Ascending aorta (tissue), 2 donors: ENCODE results near the gene KCTD20. TPM values are rescaled to one million over a fixed set of nuclear protein-coding genes. Genes with fewer than 3 reads are reported as not detected.

ENCODE experiments used
- DNase-seq, 2 donors: peaks; one replicate each; pipeline ENCODE4 v3.0.0-alpha.2; 2019; ENCODE audit warnings: low spot score in 2 of 2
- H3K27ac ChIP-seq, 2 donors: fragments of 200-600 bp; sonication (generic); one replicate each; pipeline ENCODE4 v1.5.1; 2016 to 2017; ENCODE audit warnings: mild to moderate bottlenecking in 1 of 2
- H3K27me3 ChIP-seq: fragments of 200-600 bp; sonication (generic); one replicate; pipeline ENCODE4 v1.5.1; 2017
- H3K36me3 ChIP-seq, 2 donors: fragments of 200-600 bp; sonication (generic); one replicate each; pipeline ENCODE4 v1.5.1; 2016
- H3K4me1 ChIP-seq, 2 donors: fragments of 200-600 bp; sonication (generic); one replicate each; pipeline ENCODE4 v1.5.1; 2016 to 2017; ENCODE audit warnings: mild to moderate bottlenecking in 1 of 2
- H3K4me3 ChIP-seq, 2 donors: fragments of 200-600 bp; sonication (generic); one replicate each; pipeline ENCODE4 v1.5.1; 2016 to 2017; ENCODE audit warnings: mild to moderate bottlenecking in 1 of 2
- H3K9me3 ChIP-seq, 2 donors: fragments of 200-600 bp; sonication (generic); one replicate each; pipeline ENCODE4 v1.5.1; 2016
- intact Hi-C: fragments of 100-400 bp; cut with DNase I; formaldehyde crosslinking; loops from one replicate; pipeline ENCODE4 v1.15.1; 2023
- total RNA-seq: library from RNA; depleted of rRNA; stranded (reverse); fragments of >200 nt; gene quantifications from one replicate; pipeline ENCODE4 v1.1.0, GENCODE V29; 2016
- TF ChIP-seq, protein P1 (sequence below), 3 experiments: fragments of 200-600 bp in 2 of 3; fragments of 450-650 bp in 1 of 3; sonication (generic) in 2 of 3; IDR thresholded peaks; one replicate each; pipeline ENCODE4 v1.5.1; 2016 to 2019; ENCODE audit warnings: antibody characterized with exemption in 3 of 3, mild to moderate bottlenecking in 1 of 3, moderate library complexity in 1 of 3

KCTD20 gene
- total RNA-seq, 1 donor from 2014 or later: 71.5 TPM

DNA sequence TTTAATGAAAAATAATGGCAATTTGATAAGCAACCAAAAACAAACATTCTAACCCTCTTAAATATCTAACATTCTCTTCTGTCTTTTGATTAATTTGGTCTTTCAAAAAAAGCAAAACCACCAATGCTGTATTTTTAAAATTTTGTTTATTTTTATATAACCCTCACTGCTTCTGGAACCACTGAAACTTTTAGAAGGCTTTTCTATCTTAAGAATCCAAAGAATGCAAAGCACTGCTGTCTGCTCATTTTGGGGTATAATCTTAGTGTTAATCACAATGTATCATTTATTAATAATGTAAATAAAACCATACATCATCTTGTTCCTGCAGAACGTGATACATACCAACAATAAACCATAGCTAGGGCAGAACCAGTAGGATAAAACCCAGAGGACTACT is 90.5 kb downstream of the KCTD20 start:
- TF ChIP-seq, protein P1, sequence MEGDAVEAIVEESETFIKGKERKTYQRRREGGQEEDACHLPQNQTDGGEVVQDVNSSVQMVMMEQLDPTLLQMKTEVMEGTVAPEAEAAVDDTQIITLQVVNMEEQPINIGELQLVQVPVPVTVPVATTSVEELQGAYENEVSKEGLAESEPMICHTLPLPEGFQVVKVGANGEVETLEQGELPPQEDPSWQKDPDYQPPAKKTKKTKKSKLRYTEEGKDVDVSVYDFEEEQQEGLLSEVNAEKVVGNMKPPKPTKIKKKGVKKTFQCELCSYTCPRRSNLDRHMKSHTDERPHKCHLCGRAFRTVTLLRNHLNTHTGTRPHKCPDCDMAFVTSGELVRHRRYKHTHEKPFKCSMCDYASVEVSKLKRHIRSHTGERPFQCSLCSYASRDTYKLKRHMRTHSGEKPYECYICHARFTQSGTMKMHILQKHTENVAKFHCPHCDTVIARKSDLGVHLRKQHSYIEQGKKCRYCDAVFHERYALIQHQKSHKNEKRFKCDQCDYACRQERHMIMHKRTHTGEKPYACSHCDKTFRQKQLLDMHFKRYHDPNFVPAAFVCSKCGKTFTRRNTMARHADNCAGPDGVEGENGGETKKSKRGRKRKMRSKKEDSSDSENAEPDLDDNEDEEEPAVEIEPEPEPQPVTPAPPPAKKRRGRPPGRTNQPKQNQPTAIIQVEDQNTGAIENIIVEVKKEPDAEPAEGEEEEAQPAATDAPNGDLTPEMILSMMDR (IDR thresholded peaks at IDR 0.05): no peak
- Histone ChIP-seq H3K27me3 (no peaks in the 10 kb centered on the region), H3K9me3 (no peaks in the 10 kb centered on the region), H3K36me3 (peaks cover 13 to 24% of the 10 kb centered on the region in 2 donors), H3K4me3 (no peak overlapping the region), H3K4me1 (no peaks in the 10 kb centered on the region), H3K27ac (no peak overlapping the region)
- DNase-seq: no peak
- intact Hi-C loops: no loop called here

DNA sequence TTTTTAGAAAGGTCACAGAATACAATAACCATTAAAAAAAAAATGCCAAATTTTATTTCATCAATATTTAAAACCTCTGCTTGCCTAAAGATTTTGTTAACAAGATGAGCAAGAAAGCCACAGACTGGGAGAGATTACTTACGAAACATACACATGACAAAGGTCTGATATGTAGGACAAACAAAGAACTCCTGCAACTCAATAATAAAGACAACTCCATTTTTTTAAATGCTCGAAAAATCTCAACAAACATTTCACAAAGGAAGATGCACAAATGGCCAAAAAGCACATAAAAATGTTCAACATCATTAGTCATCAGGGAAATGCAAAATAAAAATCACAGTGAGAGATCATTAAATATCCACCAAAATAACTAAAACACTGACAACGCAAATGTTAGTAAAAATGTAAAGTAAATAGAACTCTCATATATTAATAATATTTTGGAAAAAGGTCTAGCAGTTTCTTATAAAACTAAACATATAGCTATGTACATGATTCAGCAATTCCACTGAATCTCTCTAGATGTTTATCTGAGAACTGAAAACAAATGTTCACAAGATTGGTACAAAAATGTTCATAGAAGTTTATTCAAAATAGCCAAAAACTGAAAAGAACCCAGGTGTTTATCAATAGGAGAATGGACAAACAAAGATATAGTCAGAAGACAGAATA is 94.2 kb downstream of the KCTD20 start:
- H3K36me3 ChIP-seq: peaks cover 16 to 54% of the 10 kb centered on the region in 2 donors
- H3K4me3 ChIP-seq: no peak overlapping the region
- intact Hi-C loops: no loop called here
- no peaks in the 10 kb centered on the region for H3K4me1 ChIP-seq
- no peaks in the 10 kb centered on the region for H3K9me3 ChIP-seq
- no peak for DNase-seq
- H3K27ac ChIP-seq: no peak overlapping the region
- TF ChIP-seq, protein P1 (IDR thresholded peaks at IDR 0.05): no peak
- no peaks in the 10 kb centered on the region for H3K27me3 ChIP-seq

GRCh38 chr6:36539814-36540568 is 97.2 kb downstream of the KCTD20 start:
- no peaks in the 10 kb centered on the region for H3K9me3 ChIP-seq
- peaks cover 0 to 10% of the 10 kb centered on the region in 2 donors for H3K4me1 ChIP-seq
- H3K27me3 ChIP-seq: no peaks in the 10 kb centered on the region
- DNase-seq: no peak
- no peak overlapping the region for H3K4me3 ChIP-seq
- intact Hi-C loops: no loop called here
- TF ChIP-seq, protein P1 (IDR thresholded peaks at IDR 0.05): no peak
- H3K36me3 ChIP-seq: peaks cover 14 to 54% of the 10 kb centered on the region in 2 donors
- no peak overlapping the region for H3K27ac ChIP-seq

Other genes starting within 250 kb of the KCTD20 start
- gene BRPF3, start 246.3 kb upstream of the KCTD20 start, total RNA-seq: 26.5 TPM
- not detected for gene PNPLA1, start 172.9 kb upstream of the KCTD20 start, total RNA-seq
- not detected for gene BNIP5, start 106.1 kb upstream of the KCTD20 start, total RNA-seq
- not detected for gene ETV7, start 55.3 kb upstream of the KCTD20 start, total RNA-seq
- gene PXT1, start 146 bp upstream of the KCTD20 start, total RNA-seq: not detected
- gene STK38, start 104.5 kb downstream of the KCTD20 start, total RNA-seq: 10.5 TPM
- gene SRSF3, start 151.4 kb downstream of the KCTD20 start, total RNA-seq: 94.7 TPM
- 353 TPM for gene CDKN1A, start 235.7 kb downstream of the KCTD20 start, total RNA-seq